Measurements from ENCODE around the gene PUSL1. TPM values are rescaled to one million over a fixed set of nuclear protein-coding genes. Genes with fewer than 3 reads are reported as not detected.
A peak's percentile ranks its signal among the peaks of the same experiment; 100 is the strongest.

The PUSL1 gene
- total and polyA plus RNA-seq, 2 of the 13 experiments (the other 11 are each of a cell fraction or from before 2014, with no cell fraction given): 8.3 to 22.2 TPM

DNA sequence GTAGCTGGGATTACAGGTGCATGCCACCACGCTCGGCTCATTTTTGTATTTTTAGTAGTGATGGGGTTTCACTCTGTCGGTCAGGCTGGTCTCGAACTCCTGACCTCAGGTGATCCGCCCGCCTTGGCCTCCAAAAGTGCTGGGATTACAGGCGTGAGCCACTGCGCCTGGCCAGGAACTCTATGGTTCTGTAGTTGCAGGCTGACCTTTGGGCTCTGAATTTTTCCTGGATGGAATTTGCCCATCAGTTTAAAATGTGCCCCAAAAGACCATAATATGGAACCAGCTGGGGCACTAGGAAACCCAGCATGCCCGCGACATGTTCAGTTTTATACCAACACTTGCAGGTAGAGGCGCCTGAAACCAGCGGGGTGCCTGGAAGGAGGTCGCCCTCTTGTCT is 29.8 kb upstream of the PUSL1 start:
- Histone ChIP-seq H4K20me1 (ENCODE audit: insufficient read depth, low read length) (no peaks in the 10 kb centered on the region), H2AFZ (ENCODE audit: low read length) (no peak overlapping the region), H3K4me2 (ENCODE audit: low read depth, low read length) (no peak overlapping the region), H3K4me3 (replicated peaks in 1 of 3; ENCODE audit: insufficient read depth in 1 of 3, low read depth in 2 of 3, low read length in 3 of 3) (no peak overlapping the region), H3K36me3 (replicated peaks in 1 of 2; ENCODE audit: control insufficient read depth in 1 of 2, insufficient read depth in 2 of 2, low read length in 2 of 2) (no peaks in the 10 kb centered on the region), H3K79me2 (ENCODE audit: insufficient read depth, low read length) (no peaks in the 10 kb centered on the region), H3K27ac (ENCODE audit: extremely low read length, insufficient read depth, low read length) (no peak overlapping the region), H3K9me3 (ENCODE audit: low read length) (no peaks in the 10 kb centered on the region), H3K27me3 (ENCODE audit: control insufficient read depth in 1 of 2, insufficient read depth in 2 of 2, low read length in 2 of 2) (no peaks in the 10 kb centered on the region), H3K9ac (ENCODE audit: insufficient read depth, low read depth, low read length) (no peak overlapping the region), H3K4me1 (ENCODE audit: insufficient read depth, low read length) (peaks cover 56% of the 10 kb centered on the region)
- ChIA-PET CTCF (ENCODE audit: low intra/inter-chr PET ratio, low total read pairs) (no interaction called here), POLR2A (no interaction called here)
- BruUV-seq (replicated peaks): no TSS peak
- TF ChIP-seq HNF4A (CRISPR knock-in tag; IDR thresholded peaks at IDR 0.05) (peak; percentile 47), NAIF1 (CRISPR knock-in tag; IDR thresholded peaks at IDR 0.05; ENCODE audit: borderline replicate concordance) (no peak), ZBTB2 (CRISPR knock-in tag; IDR thresholded peaks at IDR 0.05; ENCODE audit: low read depth) (no peak), ZBTB33 (CRISPR knock-in tag; IDR thresholded peaks at IDR 0.05) (peak; percentile 84), TSC22D2 (CRISPR knock-in tag; IDR thresholded peaks at IDR 0.05; ENCODE audit: borderline replicate concordance) (no peak), ZNF574 (CRISPR knock-in tag; IDR thresholded peaks at IDR 0.05) (peak; percentile 86), JUNB (CRISPR knock-in tag; IDR thresholded peaks at IDR 0.05; ENCODE audit: borderline replicate concordance) (no peak)
- WGBS (ENCODE audit: low lambda C conversion rate): 86% methylated on average over 13 of the region's 13 CpGs
- intact Hi-C loops (cut with micrococcal nuclease; ENCODE audit: unreplicated experiment) (no loop called here), in situ Hi-C loops (cut with HindIII; ENCODE audit: extremely low pct_ligation_motif_present, low pct_unique_long_range_greater_than_20kb) (no loop called here)
- FAIRE-seq (no peak), ATAC-seq (no peak), DNase-seq (ENCODE audit: low spot score) (no peak)

Data from HepG2 (cell line).